ENCODE results near the gene BRI3BP. TPM values are rescaled to one million over a fixed set of nuclear protein-coding genes. Genes with fewer than 3 reads are reported as not detected.

BRI3BP gene
- total and polyA plus RNA-seq, 9 of the 15 experiments (the other 6 are each of a cell fraction or from before 2014, with no cell fraction given), result 12.3 to 25.0 (median 16.6) TPM

GRCh38 chr12:125005652-125006051 is 12.2 kb downstream of the BRI3BP start:
- Histone ChIP-seq H3K9ac (ENCODE audit: insufficient read depth in 1 of 2, low read depth in 2 of 2, low read length in 2 of 2) (peak overlapping the region in 1 of 2 experiments; percentile 64; a peak in 1 of 4 replicates), H3K36me3 (ENCODE audit: control insufficient read depth, insufficient read depth, low read length) (peaks cover 44% of the 10 kb centered on the region; the same call in 1 of the 3 replicates), H3K4me3 (no peak overlapping the region), H2AFZ (ENCODE audit: low read depth, low read length) (no peak overlapping the region), H3K9me1 (ENCODE audit: control insufficient read depth, insufficient read depth, low read length) (no peaks in the 10 kb centered on the region), H3K9me3 (replicated peaks; ENCODE audit: control insufficient read depth, insufficient read depth, low read depth, low read length) (no peaks in the 10 kb centered on the region), H3K79me2 (ENCODE audit: control insufficient read depth, insufficient read depth, low read length) (peaks cover 58% of the 10 kb centered on the region), H3K4me1 (replicated peaks in 1 of 2; ENCODE audit: control insufficient read depth in 2 of 2, insufficient read depth in 2 of 2, low read length in 2 of 2) (peaks cover 0 to 3% of the 10 kb centered on the region in 2 experiments; a peak in 3 of 5 replicates), H3K27ac (ENCODE audit: extremely low read depth, low read depth, low read length) (no peak overlapping the region), H3K27me3 (ENCODE audit: control insufficient read depth in 2 of 2, insufficient read depth in 2 of 2, low read length in 2 of 2) (no peaks in the 10 kb centered on the region), H4K20me1 (replicated peaks; ENCODE audit: control insufficient read depth, insufficient read depth, low read length) (no peaks in the 10 kb centered on the region; the same call in 1 of the 2 replicates), H3K4me2 (ENCODE audit: insufficient read depth, low read length) (no peak overlapping the region)
- DNase-seq (ENCODE audit: extremely low read depth in 1 of 4, low spot score in 3 of 4) (no peak), ATAC-seq (peak; percentile 19; the same call in 2 of the 3 replicates), FAIRE-seq (no peak)
- CTCF ChIA-PET (ENCODE audit: low intra/inter-chr PET ratio), result no interaction called here
- TF ChIP-seq ZNF384 (IDR thresholded peaks at IDR 0.05; ENCODE audit: low read depth, low read length) (peak; percentile 57; the same call in 1 of the 2 replicates), LCOR (CRISPR knock-in tag; IDR thresholded peaks at IDR 0.05) (no peak)
- in situ Hi-C loops (cut with MboI), result no loop called here
- BruUV-seq (replicated peaks), result no TSS peak
- 53% methylated on average over 13 of the region's 14 CpGs for WGBS (ENCODE audit: insufficient coverage, low coverage, missing lambda C conversion rate)
- intact Hi-C loops (cut with micrococcal nuclease), result no loop called here
- POLR2A ChIA-PET, result interaction anchor here (0.6 to 0.7 kb wide), 2 partner anchors 29 to 52 kb away, joined by 3 read pairs; no protein-coding TSS in a partner anchor

GRCh38 chr12:125006365-125006764 is 12.9 kb downstream of the BRI3BP start:
- peak overlapping the region in 1 of 2 experiments; percentile 32; a peak in 2 of 4 replicates for H3K9ac ChIP-seq (ENCODE audit: insufficient read depth in 1 of 2, low read depth in 2 of 2, low read length in 2 of 2)
- no peaks in the 10 kb centered on the region for H3K9me3 ChIP-seq (replicated peaks; ENCODE audit: control insufficient read depth, insufficient read depth, low read depth, low read length)
- H3K4me1 ChIP-seq (replicated peaks in 1 of 2; ENCODE audit: control insufficient read depth in 2 of 2, insufficient read depth in 2 of 2, low read length in 2 of 2), result peaks cover 0 to 3% of the 10 kb centered on the region in 2 experiments; a peak in 3 of 5 replicates
- intact Hi-C loops (cut with micrococcal nuclease) (no loop called here), in situ Hi-C loops (cut with MboI) (no loop called here)
- H3K79me2 ChIP-seq (ENCODE audit: control insufficient read depth, insufficient read depth, low read length), result peaks cover 53% of the 10 kb centered on the region
- H3K27ac ChIP-seq (ENCODE audit: extremely low read depth, low read depth, low read length), result no peak overlapping the region
- WGBS (ENCODE audit: insufficient coverage, low coverage, missing lambda C conversion rate), result 91% methylated on average over 11 of the region's 11 CpGs
- no peak overlapping the region for H2AFZ ChIP-seq (ENCODE audit: low read depth, low read length)
- no peak for ATAC-seq
- H3K27me3 ChIP-seq (ENCODE audit: control insufficient read depth in 2 of 2, insufficient read depth in 2 of 2, low read length in 2 of 2), result no peaks in the 10 kb centered on the region
- BruUV-seq (replicated peaks), result no TSS peak
- no peak for FAIRE-seq
- POLR2A ChIA-PET, result interaction anchor here (0.6 to 1.2 kb wide), 2 partner anchors 89 to 121 kb away, joined by 3 read pairs; no protein-coding TSS in a partner anchor
- H3K36me3 ChIP-seq (ENCODE audit: control insufficient read depth, insufficient read depth, low read length), result peaks cover 48% of the 10 kb centered on the region; the same call in 1 of the 3 replicates
- H3K4me2 ChIP-seq (ENCODE audit: insufficient read depth, low read length), result no peak overlapping the region
- no peak for DNase-seq (ENCODE audit: extremely low read depth in 1 of 4, low spot score in 3 of 4)
- no peak overlapping the region for H3K4me3 ChIP-seq
- no peaks in the 10 kb centered on the region for H3K9me1 ChIP-seq (ENCODE audit: control insufficient read depth, insufficient read depth, low read length)
- H4K20me1 ChIP-seq (replicated peaks; ENCODE audit: control insufficient read depth, insufficient read depth, low read length), result no peaks in the 10 kb centered on the region; the same call in 1 of the 2 replicates
- CTCF ChIA-PET (ENCODE audit: low intra/inter-chr PET ratio), result no interaction called here
- TF ChIP-seq MLX (CRISPR knock-in tag; conservative IDR thresholded peaks at IDR 0.05) (no peak), POLR2AphosphoS5 (IDR thresholded peaks at IDR 0.05; ENCODE audit: control insufficient read depth, insufficient read depth, low read depth, low read length) (no peak), MCM3 (IDR thresholded peaks at IDR 0.05) (no peak), ZNF507 (tag; conservative IDR thresholded peaks at IDR 0.05) (no peak), CHAMP1 (IDR thresholded peaks at IDR 0.05) (no peak), POLR2A (conservative IDR thresholded peaks at IDR 0.05) (no peak), TBL1XR1 (IDR thresholded peaks at IDR 0.05; ENCODE audit: low read length in 2 of 2) (no peak), ZNF655 (CRISPR knock-in tag; IDR thresholded peaks at IDR 0.05) (no peak)
